T-cell (primary cell): ENCODE results near the gene DDX28. TPM values are rescaled to one million over a fixed set of nuclear protein-coding genes. Genes with fewer than 3 reads are reported as not detected.

ENCODE experiments used
- ATAC-seq, 4 experiments: fragments of 200-7000 bp in 3 of 4; fragments of 150-1000 bp in 1 of 4; cut with Tn5 transposase; replicated peaks in 1 of 4; 1 replicate in 3 of 4; 2 replicates in 1 of 4; pipeline ENCODE4 v1.10.0; 2021; ENCODE audit warnings: moderate library complexity in 3 of 4, mild to moderate bottlenecking in 2 of 4, moderate number of reproducible peaks in 1 of 4
- CTCF ChIA-PET, 2 donors: fragments of 300-600 bp; sonication (Branson Sonifier 250); formaldehyde crosslinking; loops; one replicate each; lab custom pipeline; 2022; ENCODE audit warnings: antibody characterized with exemption in 2 of 2; lab: Charles Lee
- POLR2A ChIA-PET, 2 donors: fragments of 300-600 bp; sonication (Branson Sonifier 250); formaldehyde crosslinking; loops; one replicate each; lab custom pipeline; 2022; ENCODE audit warnings: antibody characterized with exemption in 2 of 2; lab: Charles Lee
- DNase-seq, 35 experiments: peaks; one replicate each; pipeline versions ENCODE4 v3.0.0 to v3.0.0-alpha.2; 2013 to 2023
- H3K27ac ChIP-seq: one replicate; pipeline ENCODE4 v1.5.1; 2013; ENCODE audit warnings: low read length
- H3K27me3 ChIP-seq, 2 experiments: replicated peaks in 1 of 2; 1 replicate in 1 of 2; 2 replicates in 1 of 2; pipeline versions ENCODE4 v1.6.1 to v1.7.0; 2013; ENCODE audit warnings: low read length in 1 of 2, mixed read lengths in 1 of 2; ENCODE audit not compliant: control insufficient read depth in 2 of 2, insufficient read depth in 2 of 2; ENCODE audit errors: extremely low read depth in 1 of 2
- H3K36me3 ChIP-seq, 2 donors: 1 replicate in 1 of 2; 2 replicates in 1 of 2; pipeline versions ENCODE4 v1.6.1 to v1.7.0; 2013; ENCODE audit warnings: low read length in 1 of 2; ENCODE audit not compliant: control insufficient read depth in 2 of 2, insufficient read depth in 1 of 2; ENCODE audit errors: extremely low read depth in 1 of 2
- H3K4me1 ChIP-seq, 2 experiments: 1 replicate in 1 of 2; 2 replicates in 1 of 2; pipeline versions ENCODE4 v1.6.1 to v1.7.0; 2013; ENCODE audit warnings: low read length in 2 of 2, mixed read lengths in 1 of 2; ENCODE audit not compliant: insufficient read depth in 2 of 2, control insufficient read depth in 1 of 2; ENCODE audit errors: extremely low read depth in 1 of 2
- H3K4me3 ChIP-seq, 2 donors: 1 replicate in 1 of 2; 2 replicates in 1 of 2; pipeline versions ENCODE4 v1.5.1 to v1.7.0; 2013; ENCODE audit warnings: mild to moderate bottlenecking in 2 of 2, low read length in 1 of 2, moderate library complexity in 1 of 2; ENCODE audit not compliant: control insufficient read depth in 1 of 2; ENCODE audit errors: extremely low read depth in 1 of 2
- H3K9me3 ChIP-seq: 2 replicates; pipeline ENCODE4 v1.7.0; 2013
- H3K27ac Mint-ChIP-seq, 2 donors: one replicate each; pipeline ENCODE4 v1.8.0; 2020 to 2021; ENCODE audit warnings: mild to moderate bottlenecking in 2 of 2, mixed read lengths in 2 of 2
- H3K27me3 Mint-ChIP-seq, 2 donors: one replicate each; pipeline ENCODE4 v1.8.0; 2021 to 2022; ENCODE audit warnings: mixed read lengths in 2 of 2
- H3K36me3 Mint-ChIP-seq: one replicate; pipeline ENCODE4 v1.8.0; 2021; ENCODE audit warnings: mixed read lengths
- H3K4me1 Mint-ChIP-seq, 3 donors: one replicate each; pipeline ENCODE4 v1.8.0; 2020 to 2022; ENCODE audit warnings: mixed read lengths in 3 of 3, mild to moderate bottlenecking in 1 of 3
- H3K4me3 Mint-ChIP-seq, 3 donors: one replicate each; pipeline ENCODE4 v1.8.0; 2020 to 2022; ENCODE audit warnings: mild to moderate bottlenecking in 3 of 3, mixed read lengths in 3 of 3, moderate library complexity in 3 of 3
- H3K9me3 Mint-ChIP-seq, 3 donors: one replicate each; pipeline ENCODE4 v1.8.0; 2020 to 2022; ENCODE audit warnings: mixed read lengths in 3 of 3
- WGBS: methylation state at CpG from one replicate; pipeline ENCODE4 v1.1.5; 2013; ENCODE audit warnings: missing lambda C conversion rate; ENCODE audit not compliant: insufficient coverage; 5-methylcytosine and 5-hydroxymethylcytosine counted together
- total RNA-seq, 35 experiments: library from RNA in 6 of 35; stranded (reverse) in 6 of 35; fragments of 120-200 nt in 1 of 35; gene quantifications; one replicate each; pipeline versions ENCODE4 v1.2.1 to v1.2.4 and lab custom pipeline; 2013 to 2026

DDX28 gene
- total RNA-seq, 5 donors from 2014 or later (not counting 1 experiment from before 2014, with no cell fraction given): 15.5 to 21.0 (median 17.6) TPM

DNA sequence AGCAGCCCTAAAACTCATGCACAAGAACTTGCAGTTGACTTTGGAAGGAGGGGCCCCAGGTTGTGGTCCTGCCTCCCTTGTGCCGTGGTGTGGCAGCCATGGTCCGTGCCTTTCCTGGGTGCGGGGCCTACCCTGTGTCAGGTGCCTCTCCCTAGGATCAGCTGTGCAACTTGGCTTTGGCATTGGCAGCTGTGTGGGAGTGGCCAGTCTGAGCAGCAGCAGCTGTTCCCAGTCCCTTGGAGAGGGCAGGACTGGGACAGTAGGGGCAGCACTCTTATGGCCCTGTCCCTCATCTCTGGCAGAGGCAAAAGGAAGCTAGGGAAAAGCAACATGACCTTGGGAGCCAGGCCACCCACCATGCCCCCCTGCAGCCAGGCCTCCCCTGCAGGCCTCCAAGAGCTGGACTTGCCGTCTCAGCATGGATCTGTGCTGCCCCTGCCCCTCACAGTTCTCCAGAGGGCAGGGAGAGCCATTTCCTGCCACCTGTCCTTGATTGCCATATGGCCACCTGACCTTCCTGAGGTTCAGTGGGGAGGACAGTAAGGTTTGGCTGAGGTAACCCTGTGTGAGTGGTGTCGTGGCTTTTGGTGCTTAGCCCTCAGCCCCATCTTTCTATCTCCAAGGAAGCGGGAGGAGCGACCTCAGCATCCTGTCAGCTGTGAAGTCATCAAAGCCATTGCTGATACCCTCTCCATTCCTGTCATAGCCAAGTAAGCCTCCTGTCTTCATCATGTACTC lies 46.6 kb upstream of the DDX28 start:
- H3K4me1 Mint-ChIP-seq: peaks cover 76 to 86% (median 86%) of the 10 kb centered on the region in 3 donors
- WGBS: 57% methylated on average over 6 of the region's 7 CpGs
- peak overlapping the region in 1 of 3 donors; percentile 68 for H3K4me3 Mint-ChIP-seq
- ATAC-seq (peak; percentile 68 to 82 (median 74)), DNase-seq (peak in 32 of 35 experiments; percentile 26 to 66 (median 46))
- H3K27ac ChIP-seq: peak overlapping the region; percentile 72
- ChIA-PET POLR2A (interaction anchor here (0.6 to 1.0 kb wide), 2 partner anchors 15 to 148 kb away, joined by 4 to 5 read pairs; no protein-coding TSS in a partner anchor), CTCF (interaction anchor here in 1 of 2 donors (0.7 kb wide), 1 partner anchor 13 kb away, joined by 3 read pairs; no protein-coding TSS in a partner anchor)
- no peaks in the 10 kb centered on the region for H3K9me3 ChIP-seq
- H3K4me1 ChIP-seq: peaks cover 51 to 85% of the 10 kb centered on the region in 2 experiments
- H3K27me3 ChIP-seq: no peaks in the 10 kb centered on the region
- H3K4me3 ChIP-seq: no peak overlapping the region
- H3K36me3 Mint-ChIP-seq: peaks cover 16% of the 10 kb centered on the region
- H3K36me3 ChIP-seq: peaks cover 2 to 3% of the 10 kb centered on the region in 2 donors
- H3K27me3 Mint-ChIP-seq: no peaks in the 10 kb centered on the region
- no peaks in the 10 kb centered on the region for H3K9me3 Mint-ChIP-seq
- peak overlapping the region; percentile 90 to 91 for H3K27ac Mint-ChIP-seq

DNA sequence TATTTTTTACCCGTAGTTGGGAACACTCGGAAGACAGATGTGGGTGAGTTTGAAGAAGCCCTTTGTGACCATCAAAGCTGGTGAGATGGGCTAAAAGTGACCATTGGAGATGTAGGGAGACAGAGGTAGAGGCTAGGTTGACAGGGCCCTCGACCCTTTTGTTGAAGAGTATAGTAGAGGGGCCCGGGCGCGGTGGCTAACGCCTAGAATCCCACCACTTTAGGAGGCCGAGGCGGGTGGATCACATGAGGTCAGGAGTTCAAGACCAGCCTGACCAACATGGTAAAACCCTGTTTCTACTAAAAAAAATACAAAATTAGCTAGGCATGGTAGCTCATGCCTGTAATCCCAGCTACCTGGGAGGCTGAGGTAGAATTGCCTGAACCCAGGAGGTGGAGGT lies 45.9 kb upstream of the DDX28 start:
- H3K36me3 ChIP-seq: peaks cover 2 to 3% of the 10 kb centered on the region in 2 donors
- peaks cover 76 to 86% (median 86%) of the 10 kb centered on the region in 3 donors for H3K4me1 Mint-ChIP-seq
- H3K27ac Mint-ChIP-seq: peak overlapping the region; percentile 59 to 91

DNA sequence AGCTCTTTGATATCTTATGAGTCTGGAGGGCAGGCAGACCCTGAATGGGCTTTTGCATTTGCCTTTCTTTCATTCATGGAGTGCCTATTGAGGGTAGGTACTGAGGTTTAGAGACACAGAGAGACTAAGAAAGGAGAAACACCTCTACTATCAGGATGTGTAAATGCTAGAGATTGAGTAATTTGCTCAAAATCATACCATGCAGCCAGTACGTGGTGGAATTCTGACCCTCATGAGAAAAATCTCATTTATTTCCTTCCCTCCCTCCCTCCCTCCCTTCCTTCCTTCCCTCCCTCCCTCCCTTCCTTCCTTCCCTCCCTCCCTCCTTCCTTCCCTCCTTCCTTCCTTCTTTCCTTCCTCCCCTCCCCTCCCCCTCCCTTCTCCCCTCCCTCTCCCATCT lies 43.7 kb upstream of the DDX28 start:
- H3K36me3 ChIP-seq: peaks cover 0 to 3% of the 10 kb centered on the region in 2 donors
- Mint-ChIP-seq H3K36me3 (peaks cover 10% of the 10 kb centered on the region), H3K4me3 (no peak overlapping the region), H3K4me1 (peaks cover 77 to 88% (median 82%) of the 10 kb centered on the region in 3 donors), H3K27me3 (no peaks in the 10 kb centered on the region), H3K9me3 (no peaks in the 10 kb centered on the region), H3K27ac (peak overlapping the region; percentile 81 to 85)
- H3K4me1 ChIP-seq: peaks cover 49 to 85% of the 10 kb centered on the region in 2 experiments
- no peaks in the 10 kb centered on the region for H3K27me3 ChIP-seq
- ATAC-seq (no peak), DNase-seq (no peak)
- POLR2A ChIA-PET: no interaction called here
- CTCF ChIA-PET: interaction anchor here (0.7 to 2.0 kb wide), 2 partner anchors 18 to 131 kb away, joined by 3 to 13 read pairs; partner anchors contain the start of gene NFATC3 (in 1 of the 2)
- WGBS: no CpG with 5 or more reads among the region's 1 CpG
- H3K27ac ChIP-seq: no peak overlapping the region
- H3K9me3 ChIP-seq: no peaks in the 10 kb centered on the region
- no peak overlapping the region for H3K4me3 ChIP-seq

More for the DNA sequence above, 45.9 kb upstream of the DDX28 start:
- Histone ChIP-seq H3K27ac (no peak overlapping the region), H3K9me3 (no peaks in the 10 kb centered on the region), H3K27me3 (no peaks in the 10 kb centered on the region), H3K4me1 (peaks cover 51 to 85% of the 10 kb centered on the region in 2 experiments), H3K4me3 (no peak overlapping the region)
- ChIA-PET POLR2A (interaction anchor here (0.6 to 0.7 kb wide), 3 partner anchors 53 to 148 kb away, joined by 3 to 12 read pairs (median 7); no protein-coding TSS in a partner anchor), CTCF (no interaction called here)
- no peak for DNase-seq
- ATAC-seq: no peak
- peaks cover 14% of the 10 kb centered on the region for H3K36me3 Mint-ChIP-seq
- H3K27me3 Mint-ChIP-seq: no peaks in the 10 kb centered on the region
- 100% methylated on average over 3 of the region's 9 CpGs for WGBS
- no peaks in the 10 kb centered on the region for H3K9me3 Mint-ChIP-seq
- H3K4me3 Mint-ChIP-seq: peak overlapping the region in 1 of 3 donors; percentile 17

GRCh38 chr16:68065716-68066305 lies 42.8 kb upstream of the DDX28 start:
- Histone ChIP-seq H3K9me3 (no peaks in the 10 kb centered on the region), H3K36me3 (peaks cover 0 to 3% of the 10 kb centered on the region in 2 donors), H3K27ac (peak overlapping the region; percentile 54), H3K4me3 (no peak overlapping the region), H3K4me1 (peaks cover 40 to 85% of the 10 kb centered on the region in 2 experiments), H3K27me3 (no peaks in the 10 kb centered on the region)
- 100% methylated on average over 1 of the region's 6 CpGs for WGBS
- DNase-seq: no peak
- ChIA-PET POLR2A (interaction anchor here (0.6 to 1.4 kb wide), 4 partner anchors 15 to 587 kb away, joined by 3 to 7 read pairs (median 4); no protein-coding TSS in a partner anchor), CTCF (interaction anchor here (0.6 to 2.0 kb wide), 9 partner anchors 9 to 366 kb away, joined by 3 to 13 read pairs (median 3); partner anchors contain the start of genes NFATC3 (in 1 of the 2), RANBP10 (in 1 of the 2) and TSNAXIP1 (in 1 of the 2))
- Mint-ChIP-seq H3K36me3 (peaks cover 14% of the 10 kb centered on the region), H3K4me1 (peaks cover 75 to 87% (median 82%) of the 10 kb centered on the region in 3 donors), H3K9me3 (no peaks in the 10 kb centered on the region), H3K27ac (peak overlapping the region; percentile 81 to 85), H3K27me3 (no peaks in the 10 kb centered on the region), H3K4me3 (peak overlapping the region in 1 of 3 donors; percentile 28)
- ATAC-seq: no peak

DNA sequence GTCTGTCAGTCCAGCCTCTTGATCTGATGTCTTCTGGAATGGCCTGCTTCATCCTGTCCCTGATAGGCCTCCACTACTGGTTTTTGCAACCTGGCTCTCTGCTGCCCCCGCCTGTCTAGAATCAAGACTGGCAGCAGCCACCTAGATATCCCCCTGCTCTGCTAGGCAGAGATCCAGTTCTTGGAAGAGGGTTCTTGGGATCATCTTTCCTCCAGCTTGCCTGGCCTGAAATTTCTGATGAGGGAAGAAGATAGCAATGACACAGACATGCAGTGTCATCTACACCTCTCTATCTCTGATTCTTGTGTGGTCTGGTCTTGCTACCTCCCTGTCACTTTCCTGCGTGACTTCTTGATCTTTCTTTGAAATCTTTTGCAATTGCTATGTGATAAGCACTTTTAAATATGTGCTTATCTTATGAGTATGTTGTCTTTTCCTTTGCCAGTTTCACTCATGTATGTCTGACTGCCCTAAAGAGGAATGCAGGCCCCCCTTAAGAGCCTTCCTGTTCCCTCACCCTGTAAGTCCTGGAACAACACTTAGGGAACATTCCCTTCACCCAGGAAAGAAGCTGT lies 41.8 kb upstream of the DDX28 start:
- no peaks in the 10 kb centered on the region for H3K9me3 ChIP-seq
- H3K4me1 ChIP-seq: peaks cover 31 to 85% of the 10 kb centered on the region in 2 experiments
- H3K36me3 ChIP-seq: peaks cover 0 to 6% of the 10 kb centered on the region in 2 donors
- H3K27me3 ChIP-seq: no peaks in the 10 kb centered on the region
- DNase-seq: peak; percentile 37 to 78 (median 64)
- H3K4me3 ChIP-seq: no peak overlapping the region
- peak; percentile 74 to 79 (median 78) for ATAC-seq
- H3K27ac Mint-ChIP-seq: peak overlapping the region; percentile 81 to 85
- CTCF ChIA-PET: interaction anchor here (0.6 to 2.7 kb wide), 10 partner anchors 10 to 367 kb away, joined by 3 to 13 read pairs (median 3); partner anchors contain the start of genes NFATC3 (in 1 of the 2), RANBP10 (in 1 of the 2) and TSNAXIP1 (in 1 of the 2)
- H3K4me1 Mint-ChIP-seq: peaks cover 70 to 83% (median 77%) of the 10 kb centered on the region in 3 donors
- no peaks in the 10 kb centered on the region for H3K27me3 Mint-ChIP-seq
- peaks cover 17% of the 10 kb centered on the region for H3K36me3 Mint-ChIP-seq
- POLR2A ChIA-PET: interaction anchor here (0.6 to 1.4 kb wide), 4 partner anchors 16 to 586 kb away, joined by 3 to 7 read pairs (median 4); no protein-coding TSS in a partner anchor
- no peaks in the 10 kb centered on the region for H3K9me3 Mint-ChIP-seq
- peak overlapping the region in 1 of 3 donors; percentile 15 for H3K4me3 Mint-ChIP-seq
- H3K27ac ChIP-seq: peak overlapping the region; percentile 54
- WGBS: no CpG with 5 or more reads among the region's 2 CpGs
